HEK293 (cell line): ENCODE results near the gene FOXE3.

Experiments used
- GFI1B ChIP-seq: fragments of 450-650 bp; formaldehyde crosslinking; IDR thresholded peaks from 2 replicates; pipeline ENCODE4 v1.5.1; 2016; ENCODE audit warnings: missing biosample characterization, missing genetic modification characterization
- ZNF10 ChIP-seq: fragments of 450-650 bp; formaldehyde crosslinking; IDR thresholded peaks from 2 replicates; pipeline ENCODE4 v1.5.1; 2017; ENCODE audit warnings: missing biosample characterization, missing genetic modification characterization
- ZNF221 ChIP-seq: fragments of 450-650 bp; formaldehyde crosslinking; IDR thresholded peaks from 2 replicates; pipeline ENCODE4 v1.5.1; 2017; ENCODE audit warnings: missing biosample characterization, missing genetic modification characterization, borderline replicate concordance
- ZNF785 ChIP-seq: fragments of 450-650 bp; formaldehyde crosslinking; IDR thresholded peaks from 2 replicates; pipeline ENCODE4 v1.5.1; 2016; ENCODE audit warnings: missing biosample characterization, missing genetic modification characterization
- TF ChIP-seq, protein P1 (sequence below): fragments of 450-650 bp; formaldehyde crosslinking; IDR thresholded peaks from 2 replicates; pipeline ENCODE4 v1.5.1; 2016; ENCODE audit warnings: missing biosample characterization, missing genetic modification characterization

GRCh38 chr1:47378147-47378546, 37.9 kb upstream of the FOXE3 start:
- TF ChIP-seq, protein P1, sequence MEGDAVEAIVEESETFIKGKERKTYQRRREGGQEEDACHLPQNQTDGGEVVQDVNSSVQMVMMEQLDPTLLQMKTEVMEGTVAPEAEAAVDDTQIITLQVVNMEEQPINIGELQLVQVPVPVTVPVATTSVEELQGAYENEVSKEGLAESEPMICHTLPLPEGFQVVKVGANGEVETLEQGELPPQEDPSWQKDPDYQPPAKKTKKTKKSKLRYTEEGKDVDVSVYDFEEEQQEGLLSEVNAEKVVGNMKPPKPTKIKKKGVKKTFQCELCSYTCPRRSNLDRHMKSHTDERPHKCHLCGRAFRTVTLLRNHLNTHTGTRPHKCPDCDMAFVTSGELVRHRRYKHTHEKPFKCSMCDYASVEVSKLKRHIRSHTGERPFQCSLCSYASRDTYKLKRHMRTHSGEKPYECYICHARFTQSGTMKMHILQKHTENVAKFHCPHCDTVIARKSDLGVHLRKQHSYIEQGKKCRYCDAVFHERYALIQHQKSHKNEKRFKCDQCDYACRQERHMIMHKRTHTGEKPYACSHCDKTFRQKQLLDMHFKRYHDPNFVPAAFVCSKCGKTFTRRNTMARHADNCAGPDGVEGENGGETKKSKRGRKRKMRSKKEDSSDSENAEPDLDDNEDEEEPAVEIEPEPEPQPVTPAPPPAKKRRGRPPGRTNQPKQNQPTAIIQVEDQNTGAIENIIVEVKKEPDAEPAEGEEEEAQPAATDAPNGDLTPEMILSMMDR (tag by site-specific recombination), result no peak
- TF ChIP-seq ZNF221 (tag by site-specific recombination) (no peak), ZNF785 (no peak), GFI1B (tag by site-specific recombination) (no peak), ZNF10 (no peak)
